ENCODE measurements around the gene SORBS1. TPM values are rescaled to one million over a fixed set of nuclear protein-coding genes. Genes with fewer than 3 reads are reported as not detected.

Gene SORBS1
- total and polyA plus RNA-seq, 9 of the 15 experiments (the other 6 are each of a cell fraction or from before 2014, with no cell fraction given): 2.0 to 13.3 (median 6.5) TPM

- TF ChIP-seq MGA (IDR thresholded peaks at IDR 0.05): peak; percentile 90
- TF ChIP-seq L3MBTL2 (IDR thresholded peaks at IDR 0.05): peak; percentile 95; the same call in 1 of the 2 replicates
- peak; percentile 49; the same call in 1 of the 2 replicates for TF ChIP-seq EP400 (IDR thresholded peaks at IDR 0.05)
- 0 out of 2 replicates have a peak, but pooled peaks have one; percentile 79 for TF ChIP-seq HNRNPL (IDR thresholded peaks at IDR 0.05; ENCODE audit: low read depth, low read length)
- TF ChIP-seq MTA3 (IDR thresholded peaks at IDR 0.05; ENCODE audit: borderline replicate concordance): peak; percentile 68; the same call in 1 of the 2 replicates
- TF ChIP-seq MAX (CRISPR knock-in tag; IDR thresholded peaks at IDR 0.05): peak; percentile 85
- TF ChIP-seq CREB5 (CRISPR knock-in tag; IDR thresholded peaks at IDR 0.05): no peak
- no peak for TF ChIP-seq CLOCK (CRISPR knock-in tag; IDR thresholded peaks at IDR 0.05; ENCODE audit: borderline replicate concordance)
- no peak for TF ChIP-seq DACH1 (IDR thresholded peaks at IDR 0.05; ENCODE audit: partially characterized antibody)
- no peak for TF ChIP-seq SRSF3 (IDR thresholded peaks at IDR 0.05; ENCODE audit: insufficient read depth, low read length)
Observed at GRCh38 chr10:95290461-95291364, 270.5 kb downstream of the SORBS1 start, which contains the start of gene PDLIM1 (continued).
